ENCODE results near the gene CBLC.

Gene CBLC

GRCh38 chr19:44746946-44747738 is 30.5 kb upstream of the CBLC start:
- DNase-seq, result peak; percentile 94 to 96

GRCh38 chr19:44747739-44748425 is 29.8 kb upstream of the CBLC start:
- peak in 1 of 2 donors; percentile 52 for DNase-seq

- peak; percentile 90 to 93 for DNase-seq
Measured at GRCh38 chr19:44748426-44749254, 29.1 kb upstream of the CBLC start, which contains the start of gene BCL3. Gene BCL3 (plus strand): TSS chr19:44748708. CDS start chr19:44748791, 83 bp downstream.

- DNase-seq, result no peak
Measured at GRCh38 chr19:44749292-44749691, 28.4 kb upstream of the CBLC start.

GRCh38 chr19:44749994-44750393 is 27.7 kb upstream of the CBLC start:
- no peak for DNase-seq

GRCh38 chr19:44752123-44752815 is 25.4 kb upstream of the CBLC start:
- DNase-seq, result no peak

GRCh38 chr19:44752816-44753625 is 24.7 kb upstream of the CBLC start:
- peak; percentile 98 for DNase-seq

- DNase-seq, result no peak
Measured at GRCh38 chr19:44753626-44753931, 24.1 kb upstream of the CBLC start.

- DNase-seq, result peak; percentile 96
Measured at GRCh38 chr19:44753932-44754749, 23.5 kb upstream of the CBLC start.

- no peak for DNase-seq
Measured at GRCh38 chr19:44754750-44755080, 23.0 kb upstream of the CBLC start.

GRCh38 chr19:44755219-44755618 is 22.5 kb upstream of the CBLC start:
- DNase-seq, result no peak

GRCh38 chr19:44756089-44756562 is 21.6 kb upstream of the CBLC start:
- DNase-seq, result no peak

- DNase-seq, result no peak
Measured at GRCh38 chr19:44757057-44757734, 20.5 kb upstream of the CBLC start.

GRCh38 chr19:44757735-44758505 is 19.8 kb upstream of the CBLC start:
- no peak for DNase-seq

GRCh38 chr19:44758596-44758995 is 19.1 kb upstream of the CBLC start:
- DNase-seq, result no peak

GRCh38 chr19:44759083-44759804 is 18.4 kb upstream of the CBLC start:
- DNase-seq, result no peak

GRCh38 chr19:44762038-44762437 is 15.7 kb upstream of the CBLC start:
- DNase-seq, result no peak

- peak in 1 of 2 donors; percentile 68 for DNase-seq
Measured at GRCh38 chr19:44765033-44765948, 12.4 kb upstream of the CBLC start.
